Sciatic nerve (tissue), 2 donors: Measurements from ENCODE around the gene WDR27. TPM values are rescaled to one million over a fixed set of nuclear protein-coding genes. Genes with fewer than 3 reads are reported as not detected.

Source experiments
- ATAC-seq: fragments of 200-7000 bp; cut with Tn5 transposase; one replicate; pipeline ENCODE4 v1.9.1; 2020; ENCODE audit warnings: mild to moderate bottlenecking, moderate library complexity
- DNase-seq: peaks from one replicate; pipeline ENCODE4 v3.0.0-alpha.2; 2020; ENCODE audit warnings: low spot score
- intact Hi-C: fragments of 100-400 bp; cut with DNase I; formaldehyde crosslinking; loops from one replicate; pipeline ENCODE4 v1.14.2; 2022
- total RNA-seq: library from RNA; stranded (reverse); fragmentation: NEBNext Ultra II Directional; extraction: Animal tissue kit (Norgen Biotek cat#: 25700); gene quantifications from one replicate; pipeline ENCODE4 v1.2.1, GENCODE V29; 2021
- donor health status: DM: no; HTN: no; CAD: no.
- donor health status: DM: no; HTN: no; CAD: no.

WDR27 gene
- total RNA-seq, 1 donor from 2014 or later, result 58.5 TPM

DNA sequence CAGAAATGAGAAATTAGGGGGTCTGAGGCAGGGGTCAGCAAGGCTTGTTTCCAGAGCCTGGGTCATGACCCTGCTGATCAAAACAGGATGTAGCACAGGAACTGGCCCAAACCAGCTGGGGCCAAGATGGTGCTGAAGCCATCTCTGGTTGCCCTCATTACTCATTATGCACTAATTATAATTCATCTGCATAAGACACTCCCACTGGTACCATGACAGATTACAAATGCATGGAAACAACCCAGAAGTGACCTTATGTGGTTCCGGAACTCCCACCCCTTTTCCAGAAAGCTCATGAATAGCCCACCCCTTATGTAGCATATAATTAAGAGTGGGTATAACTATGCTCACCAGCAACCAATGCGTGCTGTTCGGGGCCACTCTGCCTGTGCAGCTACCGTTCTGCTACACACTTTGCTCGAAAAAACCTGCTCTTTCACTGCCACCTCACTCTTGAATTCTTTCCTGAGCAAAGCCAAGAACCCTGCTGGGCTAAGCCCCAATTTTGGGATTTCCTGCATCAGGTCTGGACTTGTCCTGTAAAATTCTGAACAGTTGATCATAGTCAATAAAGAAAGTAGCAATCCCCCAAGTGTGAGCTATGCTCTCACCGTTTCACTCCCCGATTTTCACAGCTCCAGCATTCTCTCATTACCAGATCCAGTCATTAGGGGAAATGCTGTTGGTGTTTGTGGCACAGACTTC is 122.3 kb downstream of the WDR27 start:
- ATAC-seq (no peak), DNase-seq (no peak)
- intact Hi-C loops, result no loop called here

DNA sequence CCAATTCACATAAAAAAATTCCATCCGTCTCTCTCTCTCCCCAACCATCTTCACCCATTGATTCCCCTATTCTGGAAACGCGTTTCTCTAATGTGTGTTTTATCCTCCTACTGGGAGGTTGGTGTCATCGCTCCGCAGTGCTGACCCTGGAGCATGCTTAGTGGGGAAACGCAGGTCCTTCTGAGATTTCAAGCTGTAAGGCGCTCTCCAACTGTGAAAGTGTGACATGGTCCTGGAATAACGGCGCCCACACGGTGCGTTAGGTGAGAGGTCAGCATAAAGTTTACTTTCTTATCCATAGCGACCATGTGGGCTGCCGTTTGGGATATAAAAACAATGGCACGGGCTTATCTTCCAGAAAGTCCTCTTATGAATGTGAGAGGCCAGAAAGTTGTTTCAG is 123.9 kb downstream of the WDR27 start:
- DNase-seq, result no peak
- intact Hi-C loops, result no loop called here
- peak; percentile 20 for ATAC-seq

DNA sequence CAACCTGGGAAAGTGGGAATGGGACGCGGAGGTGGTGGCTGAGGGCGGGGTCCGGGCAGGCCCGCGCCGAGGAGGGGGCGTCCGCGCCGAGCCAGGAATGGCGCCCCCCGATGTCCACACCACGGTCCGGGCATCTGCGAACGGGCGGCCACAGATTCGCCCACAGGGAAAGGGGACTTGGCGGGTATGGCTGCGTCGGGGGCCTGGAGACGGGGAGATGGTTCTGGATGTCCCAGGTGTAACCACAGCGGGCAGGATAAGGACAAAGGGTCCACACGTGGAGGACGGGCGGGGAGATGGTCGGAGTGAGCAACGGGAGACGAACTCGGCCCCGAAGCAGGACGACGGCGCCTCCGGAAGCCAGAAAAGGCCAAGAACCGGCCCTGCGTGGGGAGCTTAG is 124.6 kb downstream of the WDR27 start:
- intact Hi-C loops, result no loop called here
- ATAC-seq (no peak), DNase-seq (no peak)

DNA sequence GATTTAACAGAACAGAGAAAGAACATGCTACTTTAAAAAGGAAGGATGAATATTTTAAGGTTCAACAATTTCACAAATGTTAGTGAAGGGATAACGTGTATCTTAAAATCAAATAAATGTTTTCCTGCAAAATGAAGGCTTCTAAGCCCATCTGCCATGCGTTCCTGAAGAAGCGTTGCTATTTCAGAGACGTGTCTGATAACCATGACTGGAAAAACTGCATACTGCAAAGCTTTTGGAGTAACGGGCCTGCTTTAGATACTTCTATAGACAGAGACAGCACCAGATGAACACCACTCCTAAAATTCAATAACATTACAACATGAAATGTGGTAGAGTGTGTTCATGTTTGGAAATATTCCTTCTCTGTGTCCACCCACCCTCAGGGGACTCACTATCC is 126.0 kb downstream of the WDR27 start:
- ATAC-seq, result no peak
- no peak for DNase-seq
- intact Hi-C loops, result no loop called here

DNA sequence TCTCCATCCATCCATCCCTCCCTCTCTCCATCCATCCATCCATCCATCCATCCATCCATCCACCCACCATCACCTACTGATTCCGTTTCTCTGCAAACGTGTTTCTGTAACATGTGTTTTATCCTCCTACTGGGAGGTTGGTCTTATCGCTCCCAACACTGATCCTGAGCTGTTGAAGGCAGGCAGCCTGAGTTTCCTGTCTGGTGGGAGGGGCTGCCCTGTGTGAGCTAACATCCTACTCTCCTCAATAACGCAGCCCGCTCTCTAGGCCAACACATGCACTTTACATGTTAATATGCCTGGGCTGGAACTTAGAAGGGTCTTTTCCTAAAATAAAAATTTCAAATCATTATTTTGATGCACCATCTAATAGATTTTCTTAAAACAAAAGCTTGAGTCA is 126.5 kb downstream of the WDR27 start:
- intact Hi-C loops, result no loop called here
- no peak for DNase-seq
- ATAC-seq, result no peak

DNA sequence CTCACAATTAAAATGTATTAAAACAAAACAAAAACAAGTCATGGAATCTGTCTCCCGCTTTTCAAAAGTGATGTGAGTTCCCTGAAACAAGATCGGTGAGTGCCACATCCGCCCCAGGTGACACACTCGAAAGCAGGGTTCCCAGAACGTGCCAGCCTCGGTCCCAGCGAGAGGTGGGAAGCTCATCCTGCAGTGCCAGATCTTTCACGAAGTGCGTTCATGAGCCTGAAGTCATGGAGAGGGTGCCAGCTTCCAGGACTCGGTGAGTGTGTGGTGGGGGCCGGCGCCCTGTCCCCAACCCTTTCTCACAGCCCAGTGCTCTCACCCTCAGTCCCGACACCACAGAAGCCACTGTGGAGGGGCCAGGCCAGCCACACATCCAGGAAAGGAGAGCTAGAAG is 127.4 kb downstream of the WDR27 start:
- intact Hi-C loops, result no loop called here
- ATAC-seq (no peak), DNase-seq (no peak)

DNA sequence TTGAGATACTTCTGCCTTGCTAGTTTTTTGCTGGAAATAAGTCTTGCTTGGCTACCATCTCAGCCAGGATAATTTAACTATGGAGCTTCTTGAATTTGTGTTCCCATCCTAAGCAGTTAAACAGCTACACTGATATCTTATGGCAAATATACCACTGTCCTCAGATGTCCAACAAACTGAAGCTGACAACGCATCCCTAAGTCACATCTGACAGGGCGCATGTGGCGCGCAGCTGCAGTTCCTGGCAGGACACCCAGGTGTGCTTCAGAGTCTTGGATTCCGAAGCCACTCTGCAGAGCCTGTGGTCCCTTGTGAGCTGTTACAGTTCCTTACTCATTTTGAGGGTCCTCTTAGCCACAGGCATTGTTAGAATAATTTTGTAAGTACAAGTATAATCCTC is 127.9 kb downstream of the WDR27 start:
- DNase-seq (no peak), ATAC-seq (no peak)
- intact Hi-C loops, result no loop called here

DNA sequence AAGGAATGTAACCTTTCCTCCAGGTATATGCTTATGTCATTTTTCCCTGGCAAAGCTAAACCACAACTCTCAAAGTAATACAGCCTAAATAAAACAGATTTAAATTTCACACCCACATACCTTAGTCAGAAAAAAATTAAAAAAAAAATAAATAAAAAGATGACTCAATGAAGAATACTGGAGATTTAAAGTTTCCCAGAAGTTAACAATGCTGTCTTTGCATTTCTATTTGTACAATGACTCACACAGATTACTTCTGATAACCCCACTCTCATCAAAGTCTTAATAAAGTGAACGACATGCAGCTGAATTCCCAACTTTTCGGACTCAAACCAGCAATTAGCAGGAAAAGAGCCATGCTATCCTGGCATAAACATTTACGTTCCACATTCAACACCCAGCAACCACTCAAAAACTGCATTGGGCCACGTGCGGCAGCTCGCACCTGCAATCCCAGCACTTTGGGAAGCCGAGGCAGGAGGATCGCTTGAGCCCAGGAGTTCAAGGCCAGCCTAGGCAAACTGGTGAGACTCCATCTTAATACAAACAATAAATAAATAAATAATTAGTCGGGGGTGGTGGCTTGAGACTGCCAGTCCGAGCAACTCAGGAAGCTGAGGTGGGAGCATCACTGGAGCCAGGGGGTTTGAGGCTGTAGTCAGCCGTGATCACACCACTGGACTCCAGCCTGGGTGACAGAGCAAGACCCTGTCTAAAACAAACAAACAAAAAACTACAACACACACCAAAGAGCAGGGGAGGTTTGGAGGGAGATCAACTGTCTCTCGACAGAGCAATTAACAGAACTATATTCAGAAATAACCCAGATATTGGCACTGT is 130.5 kb downstream of the WDR27 start:
- intact Hi-C loops, result no loop called here
- no peak for ATAC-seq

DNA sequence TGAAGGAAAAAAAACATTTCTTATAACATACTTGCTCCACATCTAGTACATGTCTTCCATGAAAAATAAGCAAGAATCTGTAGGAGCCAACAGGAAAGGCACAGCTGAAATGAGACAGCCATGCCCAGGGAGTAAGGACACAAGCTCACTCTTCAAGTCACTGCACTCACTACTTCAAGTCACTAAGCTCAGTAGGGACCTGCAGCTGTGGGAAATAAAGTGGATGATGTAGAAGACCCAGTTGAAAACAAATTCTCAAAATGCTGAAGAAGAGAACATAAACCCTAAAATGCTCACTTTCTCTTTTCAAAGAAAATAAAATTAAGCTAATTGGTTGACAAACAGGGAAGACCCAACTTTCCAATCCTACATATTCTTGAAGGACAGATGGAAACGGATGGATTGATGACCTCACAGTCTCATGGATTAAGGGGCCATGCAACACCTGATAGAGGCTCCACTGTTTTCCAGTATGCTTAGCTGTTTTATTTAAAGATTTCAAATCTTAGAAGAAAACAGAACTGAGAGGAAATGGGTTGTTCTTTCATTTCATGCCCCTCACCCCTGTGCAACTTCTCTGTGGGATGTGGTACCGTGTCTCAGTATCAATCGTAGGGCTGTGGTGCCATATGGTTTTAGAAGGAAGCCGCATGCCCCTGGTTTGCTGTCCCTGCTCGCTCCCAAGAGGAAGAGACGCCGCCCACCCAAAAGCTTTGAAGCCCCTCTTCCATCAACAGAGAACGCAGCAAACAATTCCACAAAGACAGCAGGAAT is 133.3 kb downstream of the WDR27 start:
- ATAC-seq (no peak), DNase-seq (no peak)
- intact Hi-C loops, result no loop called here

More for the DNA sequence above, 130.5 kb downstream of the WDR27 start:
- DNase-seq, result no peak

DNA sequence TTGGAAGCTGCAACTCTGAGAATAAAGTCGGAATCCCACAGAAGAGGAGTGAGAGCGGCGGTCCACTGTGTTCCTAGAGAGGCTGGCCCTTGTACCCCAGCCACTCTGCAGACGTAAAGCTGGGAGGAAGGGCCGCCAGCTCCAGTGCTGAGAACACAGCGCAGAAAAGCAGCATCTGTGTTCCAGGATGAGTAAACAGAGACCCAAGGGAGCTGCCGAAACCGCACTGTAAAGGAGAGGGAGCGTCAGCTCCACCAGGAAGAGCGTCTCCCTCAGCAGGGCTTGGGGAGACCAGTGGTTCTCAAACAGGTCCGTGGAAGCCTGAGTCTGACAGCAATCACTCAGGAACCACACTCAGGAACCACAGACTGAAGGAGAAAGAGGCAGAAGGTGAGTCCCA is 134.0 kb downstream of the WDR27 start:
- no peak for DNase-seq
- intact Hi-C loops, result no loop called here
- no peak for ATAC-seq

DNA sequence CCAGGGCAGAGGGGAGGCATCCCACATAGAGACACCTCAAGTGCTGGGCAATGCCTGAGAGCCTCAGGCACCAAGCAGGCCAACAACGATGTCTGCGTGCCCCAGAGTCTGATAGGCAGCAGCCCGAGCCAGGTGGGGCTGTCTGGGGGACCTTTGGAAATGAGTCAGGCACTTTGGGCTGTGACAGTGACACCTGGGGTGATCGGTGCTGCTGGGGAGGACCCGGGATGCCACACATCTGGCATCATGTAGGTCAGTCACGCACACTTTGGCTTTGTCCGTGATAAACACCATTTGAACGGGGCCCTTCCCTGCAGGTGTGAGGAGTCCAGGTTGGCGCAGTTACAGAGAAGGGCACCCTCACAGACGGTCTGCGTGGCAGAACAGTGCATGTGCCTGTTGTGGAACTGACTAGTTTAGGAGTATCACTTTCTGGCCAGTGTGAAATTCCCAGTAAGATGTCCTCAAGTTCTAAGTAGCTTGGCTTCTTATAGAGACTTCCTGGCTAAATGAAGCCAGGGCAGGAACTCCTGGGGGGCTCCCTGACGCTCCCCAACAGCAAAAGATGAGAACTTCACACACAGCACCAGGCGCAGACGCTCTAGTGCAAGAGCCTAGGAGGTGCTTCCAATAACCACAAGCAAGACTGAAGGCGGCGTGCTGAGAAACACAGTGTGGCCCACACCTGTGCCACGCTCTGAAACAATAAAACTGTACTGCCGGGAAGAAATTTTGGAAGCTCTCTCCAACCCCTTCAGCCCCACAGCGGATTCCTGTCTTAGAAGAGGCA is 134.7 kb downstream of the WDR27 start:
- intact Hi-C loops, result no loop called here
- no peak for ATAC-seq
- DNase-seq, result no peak

DNA sequence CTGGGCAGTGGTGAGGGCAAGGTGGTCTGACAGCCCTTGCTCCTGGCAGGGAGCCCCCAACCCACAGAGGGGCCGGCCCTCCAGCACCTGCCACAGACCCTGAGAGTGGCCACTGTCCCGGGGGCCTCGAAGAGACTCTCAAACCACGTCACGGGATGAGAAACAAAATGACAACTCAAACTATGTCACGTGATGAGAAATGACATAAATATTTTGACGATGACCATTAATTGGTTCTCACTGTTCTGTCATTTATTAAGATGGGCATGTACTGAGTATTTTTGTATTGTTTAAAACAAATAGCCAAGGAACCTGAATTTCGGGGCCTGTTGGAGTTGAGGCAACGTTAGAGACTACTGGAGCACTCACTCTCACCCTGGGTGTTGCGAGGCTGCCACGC is 135.5 kb downstream of the WDR27 start:
- intact Hi-C loops, result no loop called here
- ATAC-seq (no peak), DNase-seq (no peak)

DNA sequence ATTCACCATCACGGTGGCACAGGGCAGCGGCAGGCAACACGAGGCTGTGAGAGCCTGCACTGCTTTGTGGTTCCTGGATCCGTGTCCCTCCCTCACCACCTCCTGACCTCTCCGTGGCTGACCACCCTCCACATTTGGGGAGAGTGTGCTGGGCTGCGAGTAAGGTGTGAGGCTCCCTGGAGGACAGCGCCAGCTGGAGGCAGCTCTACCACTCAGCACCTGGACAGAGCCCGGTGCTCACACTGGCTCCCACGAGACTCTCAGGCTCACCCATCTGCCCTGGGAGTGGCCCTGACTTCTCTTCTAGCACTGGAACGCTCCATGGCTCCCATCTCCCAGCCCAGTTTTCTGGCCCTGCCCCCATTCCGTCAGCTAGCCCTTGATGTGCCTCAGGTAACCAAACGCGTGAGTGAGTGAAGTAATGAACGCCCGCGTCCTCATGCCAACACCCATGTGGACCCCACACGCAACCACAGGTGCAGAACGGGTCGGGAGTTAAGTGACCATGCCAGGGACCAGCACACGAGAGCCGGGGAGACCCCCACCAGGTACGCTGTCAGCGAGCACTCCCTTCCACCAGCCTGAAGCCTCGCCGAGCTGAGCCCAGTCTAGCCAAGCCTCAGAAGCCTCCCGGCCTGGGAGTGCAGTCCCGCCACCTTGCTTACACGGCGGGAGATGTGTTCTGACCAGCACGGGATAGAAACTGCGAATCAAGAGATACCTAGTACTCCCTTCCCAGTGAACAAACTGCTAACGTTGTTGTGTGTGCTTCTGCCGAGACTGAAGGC is 137.2 kb downstream of the WDR27 start:
- intact Hi-C loops, result no loop called here
- ATAC-seq, result no peak
- no peak for DNase-seq

DNA sequence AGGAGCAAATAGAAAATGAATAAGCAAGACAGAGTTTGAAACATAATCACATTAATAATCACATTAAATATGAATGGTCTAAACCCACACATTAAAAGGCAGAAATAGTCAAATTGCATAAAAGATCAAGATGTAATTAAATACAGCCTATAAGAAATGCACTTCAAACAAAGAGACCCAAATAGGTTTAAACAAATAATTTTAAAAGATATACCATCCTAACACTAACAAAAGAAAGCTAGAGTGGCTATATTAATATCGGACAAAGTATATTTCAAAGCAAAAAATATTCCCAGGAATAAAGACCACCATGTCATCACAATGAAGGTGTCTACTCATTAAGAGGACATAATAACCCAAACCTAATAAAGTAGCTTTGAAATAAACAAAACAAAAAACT is 140.2 kb downstream of the WDR27 start:
- intact Hi-C loops, result no loop called here
- ATAC-seq (no peak), DNase-seq (no peak)

DNA sequence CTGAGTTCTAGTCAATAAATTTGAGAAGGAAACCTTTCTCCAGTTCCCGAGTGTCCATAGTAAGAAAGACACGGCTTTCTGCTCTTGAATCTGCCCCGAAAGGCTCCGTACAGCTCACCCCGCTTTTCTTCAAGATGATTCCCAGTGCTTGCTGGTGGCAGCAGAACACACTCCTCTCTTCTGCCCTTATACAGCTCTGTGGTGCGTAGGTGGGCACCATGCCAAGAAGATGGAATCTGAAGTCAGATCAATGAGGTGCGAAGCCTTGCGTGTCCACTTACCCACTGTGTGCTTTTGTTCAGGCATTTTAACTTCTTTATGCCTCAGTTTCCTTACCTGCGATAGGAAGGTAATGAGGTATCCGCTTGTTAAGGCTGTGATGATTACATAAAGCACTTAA is 142.2 kb downstream of the WDR27 start:
- no peak for DNase-seq
- ATAC-seq, result no peak
- intact Hi-C loops, result no loop called here

DNA sequence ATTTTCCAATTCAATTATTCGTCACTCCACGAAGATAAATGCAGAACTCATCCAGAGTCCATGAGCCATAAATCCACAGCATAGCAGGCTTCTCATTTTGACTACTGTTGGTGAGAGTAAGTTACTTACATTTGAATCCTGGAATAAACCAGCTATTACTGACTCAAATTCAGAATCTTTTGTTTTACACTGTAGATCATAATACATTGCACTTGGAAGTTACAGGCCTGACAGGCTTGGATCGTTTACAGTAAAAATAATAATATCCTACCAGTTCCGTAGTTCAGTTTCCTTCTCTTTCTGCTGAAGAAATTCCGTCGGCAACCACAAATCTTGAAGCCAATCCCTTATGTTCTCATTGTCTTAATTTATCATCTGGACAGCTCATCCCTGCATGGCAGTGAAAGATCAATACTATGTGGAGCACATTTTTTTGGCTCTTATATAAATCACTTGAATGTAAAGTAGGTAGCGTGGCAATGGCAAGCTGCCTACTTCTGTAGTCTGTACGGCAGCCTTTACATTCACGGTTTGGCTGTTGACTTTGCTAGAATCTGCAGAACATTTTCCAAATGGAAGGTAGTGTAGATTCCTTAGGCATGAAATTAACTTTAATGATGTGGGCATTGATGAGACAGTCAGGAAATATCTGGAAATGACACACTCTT is 142.9 kb downstream of the WDR27 start:
- intact Hi-C loops, result no loop called here
- DNase-seq (no peak), ATAC-seq (no peak)

DNA sequence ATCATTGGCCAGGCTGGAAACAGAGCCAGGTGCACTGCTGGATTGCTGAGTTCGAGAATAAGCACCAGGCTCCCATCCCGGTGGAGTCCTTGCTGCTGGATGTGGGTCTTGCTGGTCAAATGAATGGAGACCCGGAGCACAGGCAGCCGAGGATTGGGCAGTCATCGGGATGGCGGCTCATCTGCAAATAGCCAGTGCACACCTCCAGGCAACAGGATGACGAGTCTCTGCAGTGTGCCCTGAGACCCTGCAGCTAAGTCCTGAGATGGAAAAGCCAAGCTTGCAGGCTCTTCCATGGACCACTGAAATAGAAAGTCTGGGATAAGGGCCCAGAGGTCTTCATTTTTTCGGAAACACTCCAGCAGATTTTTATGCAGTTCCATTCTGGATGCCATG is 143.5 kb downstream of the WDR27 start:
- intact Hi-C loops, result no loop called here
- ATAC-seq (peak; percentile 26), DNase-seq (no peak)

DNA sequence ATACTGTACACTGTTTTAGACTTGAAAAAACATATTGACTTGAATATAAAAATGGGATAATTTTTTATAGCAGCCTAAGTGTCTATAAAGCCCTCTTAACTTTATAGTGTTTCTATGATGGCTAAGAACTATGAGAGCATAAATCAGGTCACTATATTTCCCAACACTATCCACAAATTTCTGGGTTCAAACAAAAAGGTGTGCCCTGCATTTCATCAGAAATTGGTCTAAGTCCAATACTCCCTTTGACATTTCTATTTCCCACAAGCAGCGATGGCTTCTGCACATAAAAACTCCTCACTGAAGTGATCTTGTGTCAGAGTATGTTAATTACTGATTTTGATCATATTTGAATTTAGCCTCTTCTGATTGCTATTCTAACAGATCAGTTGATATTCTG is 143.9 kb downstream of the WDR27 start:
- DNase-seq (no peak), ATAC-seq (no peak)
- intact Hi-C loops, result no loop called here
